ENCODE data around the gene IQGAP2.

IQGAP2 gene

GRCh38 chr5:76693141-76693540 lies 290.1 kb downstream of the IQGAP2 start:
- in situ Hi-C loops (cut with HindIII; ENCODE audit: low sequenced_read_pairs) = no loop called here
- DNase-seq (ENCODE audit: low read depth) = no peak
- no peak overlapping the region for H3K4me3 ChIP-seq (ENCODE audit: low read depth, low read length)
- no peak for TF ChIP-seq CTCF (IDR thresholded peaks at IDR 0.05; ENCODE audit: low read depth, low read length, missing control alignments)

- TF ChIP-seq CTCF (IDR thresholded peaks at IDR 0.05; ENCODE audit: low read depth, low read length, missing control alignments) = no peak
- no peak overlapping the region for H3K4me3 ChIP-seq (ENCODE audit: low read depth, low read length)
- no peak for DNase-seq (ENCODE audit: low read depth)
- in situ Hi-C loops (cut with HindIII; ENCODE audit: low sequenced_read_pairs) = no loop called here
These were observed 291.2 kb downstream of the IQGAP2 start for GRCh38 chr5:76694317-76694716.

- no peak overlapping the region for H3K4me3 ChIP-seq (ENCODE audit: low read depth, low read length)
- no peak for TF ChIP-seq CTCF (IDR thresholded peaks at IDR 0.05; ENCODE audit: low read depth, low read length, missing control alignments)
- DNase-seq (ENCODE audit: low read depth) = no peak
- in situ Hi-C loops (cut with HindIII; ENCODE audit: low sequenced_read_pairs) = no loop called here
These were observed 292.3 kb downstream of the IQGAP2 start for GRCh38 chr5:76695346-76695745.

- H3K4me3 ChIP-seq (ENCODE audit: low read depth, low read length) = no peak overlapping the region
- no peak for TF ChIP-seq CTCF (IDR thresholded peaks at IDR 0.05; ENCODE audit: low read depth, low read length, missing control alignments)
- in situ Hi-C loops (cut with HindIII; ENCODE audit: low sequenced_read_pairs) = no loop called here
- DNase-seq (ENCODE audit: low read depth) = no peak
These were observed 293.2 kb downstream of the IQGAP2 start for GRCh38 chr5:76696251-76696650.

- DNase-seq (ENCODE audit: low read depth) = no peak
- H3K4me3 ChIP-seq (ENCODE audit: low read depth, low read length) = no peak overlapping the region
- in situ Hi-C loops (cut with HindIII; ENCODE audit: low sequenced_read_pairs) = no loop called here
- TF ChIP-seq CTCF (IDR thresholded peaks at IDR 0.05; ENCODE audit: low read depth, low read length, missing control alignments) = no peak
These were observed 294.6 kb downstream of the IQGAP2 start for GRCh38 chr5:76697670-76698069.

GRCh38 chr5:76700571-76700970 lies 297.5 kb downstream of the IQGAP2 start:
- in situ Hi-C loops (cut with HindIII; ENCODE audit: low sequenced_read_pairs) = no loop called here
- DNase-seq (ENCODE audit: low read depth) = no peak
- no peak for TF ChIP-seq CTCF (IDR thresholded peaks at IDR 0.05; ENCODE audit: low read depth, low read length, missing control alignments)
- H3K4me3 ChIP-seq (ENCODE audit: low read depth, low read length) = no peak overlapping the region

- H3K4me3 ChIP-seq (ENCODE audit: low read depth, low read length) = no peak overlapping the region
- in situ Hi-C loops (cut with HindIII; ENCODE audit: low sequenced_read_pairs) = no loop called here
- peak; percentile 80 for DNase-seq (ENCODE audit: low read depth)
- TF ChIP-seq CTCF (IDR thresholded peaks at IDR 0.05; ENCODE audit: low read depth, low read length, missing control alignments) = no peak
These were observed 298.2 kb downstream of the IQGAP2 start for GRCh38 chr5:76701298-76701697.

Measured in astrocyte of the cerebellum (primary cell).